ENCODE measurements around the gene COL4A6.
"Not testable (repeated sequence)": the region's sequence is repeated elsewhere in the genome, so short reads cannot be mapped to it uniquely, and the experiment has no call there.

Gene COL4A6

GRCh38 chrX:108438110-108438623 is at the start of gene COL4A6:
Gene COL4A6, minus strand, starts transcription at chrX:108438422. Its CDS starts 226 bp downstream, at chrX:108438196.
- no peak for DNase-seq (ENCODE audit: low read depth)

GRCh38 chrX:108485960-108486359 is 47.7 kb upstream of the COL4A6 start:
- no peak for DNase-seq (ENCODE audit: low read depth)

DNA sequence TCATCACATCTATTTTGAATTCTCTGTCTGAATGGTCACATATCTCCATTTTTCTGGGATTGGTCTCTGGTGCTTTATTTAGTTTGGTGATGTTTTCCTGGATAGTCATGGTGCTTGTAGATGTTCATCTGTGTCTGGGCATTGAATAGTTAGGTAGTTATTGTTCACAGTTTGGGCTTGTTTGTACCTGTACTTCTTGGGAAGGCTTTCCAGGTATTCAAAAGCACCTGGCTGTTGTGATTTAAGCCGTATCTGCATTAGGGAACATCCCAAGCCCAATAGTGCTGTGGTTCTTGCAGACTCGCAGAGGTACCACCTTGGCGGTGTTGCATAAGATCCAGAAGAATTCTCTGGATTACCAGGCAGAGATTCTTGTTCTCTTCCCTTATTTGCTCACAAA is 46.0 kb upstream of the COL4A6 start:
- DNase-seq (ENCODE audit: low read depth): no peak

- DNase-seq (ENCODE audit: low read depth): not testable (repeated sequence)
These were observed 43.3 kb upstream of the COL4A6 start for GRCh38 chrX:108481528-108481927.

DNA sequence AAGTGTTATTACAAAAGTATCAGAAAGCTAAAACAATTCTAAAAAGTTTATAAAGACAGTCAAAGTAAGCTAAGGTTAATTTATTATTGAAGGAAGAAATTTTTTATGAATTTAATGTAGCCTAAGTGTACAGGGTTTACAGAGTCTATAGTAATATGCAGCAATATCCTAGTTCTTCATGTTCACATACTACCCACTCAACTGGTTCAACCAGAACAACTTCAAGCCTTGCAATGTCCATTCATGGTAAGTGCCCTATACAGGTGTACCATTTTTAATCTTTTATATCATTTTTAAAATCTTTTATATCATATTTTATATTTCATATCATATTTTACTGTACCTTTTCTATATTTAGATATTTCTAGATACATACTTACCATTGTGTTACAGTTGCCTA is 35.8 kb upstream of the COL4A6 start:
- DNase-seq (ENCODE audit: low read depth): no peak

- DNase-seq (ENCODE audit: low read depth): no peak
These were observed 30.3 kb upstream of the COL4A6 start for GRCh38 chrX:108468486-108468885.

DNA sequence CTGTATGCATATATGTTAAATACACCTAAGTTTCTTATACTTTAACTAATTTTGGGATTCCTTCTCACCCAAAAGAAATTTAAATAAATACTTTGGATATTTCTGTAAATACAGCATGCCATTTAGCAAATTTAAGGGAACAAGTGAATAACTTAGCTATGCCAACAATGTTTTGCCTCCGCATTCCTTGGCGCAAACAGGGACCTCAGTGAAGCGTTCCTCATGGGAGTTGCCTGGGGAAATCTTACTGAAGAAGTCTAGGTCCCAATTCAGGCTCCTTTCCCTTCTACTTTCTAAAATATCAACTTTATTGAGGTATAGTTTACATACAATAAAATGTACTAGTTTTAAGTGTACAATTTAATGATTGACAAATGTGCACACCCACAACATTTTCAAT is 26.4 kb upstream of the COL4A6 start:
- DNase-seq (ENCODE audit: low read depth): no peak

DNA sequence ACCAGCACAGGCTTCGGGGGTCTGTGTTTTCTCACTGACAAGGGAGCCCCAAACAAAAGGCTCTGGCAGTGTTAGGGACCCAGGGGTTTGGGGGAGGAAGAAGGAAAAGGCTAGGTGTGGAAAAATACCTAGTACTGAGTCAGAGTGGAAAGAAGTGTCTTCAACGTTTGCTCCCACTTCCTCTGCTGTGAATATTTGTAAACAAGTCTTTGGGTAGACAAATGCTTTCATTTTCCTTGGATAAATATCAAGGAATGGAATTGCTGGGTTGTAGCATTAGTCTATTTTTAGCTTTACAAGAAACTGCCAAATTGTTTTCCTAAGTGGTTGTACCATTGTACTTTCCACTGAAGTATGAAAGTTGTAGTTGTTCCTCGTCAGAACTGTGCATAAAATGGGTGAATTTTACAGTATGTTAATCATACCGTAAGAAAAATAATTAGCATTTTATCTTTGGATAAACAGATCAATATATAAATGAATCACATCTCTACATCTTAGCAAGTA is 18.8 kb upstream of the COL4A6 start:
- no peak for DNase-seq (ENCODE audit: low read depth)

- DNase-seq (ENCODE audit: low read depth): no peak
These were observed 15.6 kb upstream of the COL4A6 start for GRCh38 chrX:108453841-108454240.

GRCh38 chrX:108447303-108447702 is 9.1 kb upstream of the COL4A6 start:
- DNase-seq (ENCODE audit: low read depth): no peak

GRCh38 chrX:108442901-108443464 is 4.8 kb upstream of the COL4A6 start:
- no peak for DNase-seq (ENCODE audit: low read depth)

DNA sequence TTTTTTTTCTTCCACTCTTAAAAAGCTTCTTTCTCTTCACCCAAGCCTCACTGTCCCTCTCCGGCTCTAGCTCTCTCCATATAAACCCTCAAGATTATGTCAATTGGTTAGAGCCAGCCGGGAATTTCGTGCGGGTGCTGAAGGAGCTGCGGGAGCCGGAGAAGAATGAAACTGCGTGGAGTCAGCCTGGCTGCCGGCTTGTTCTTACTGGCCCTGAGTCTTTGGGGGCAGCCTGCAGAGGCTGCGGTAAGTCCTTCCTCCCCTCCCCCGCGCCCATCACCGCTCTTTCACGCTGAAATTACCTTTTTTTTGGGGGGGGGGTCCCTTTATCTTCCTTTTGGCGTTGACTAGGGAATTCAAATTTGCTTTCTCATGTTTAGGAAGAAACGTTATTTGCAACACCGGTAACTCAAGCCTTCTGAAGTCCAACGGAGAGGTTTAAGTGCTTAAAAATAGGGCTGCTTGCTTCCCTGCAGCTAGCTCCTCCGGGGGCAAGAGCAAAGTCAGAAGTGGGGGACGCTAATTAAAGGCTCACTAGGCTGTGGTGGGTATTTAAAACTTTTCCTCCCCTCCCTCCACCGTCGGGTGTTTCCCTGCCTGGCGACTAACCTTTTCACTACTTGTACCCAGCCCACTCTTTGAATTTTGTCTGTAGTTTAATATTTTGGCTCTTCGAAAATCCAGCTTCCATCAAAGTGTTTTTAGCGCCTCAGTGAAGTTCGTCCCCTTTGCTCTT is 1.9 kb upstream of the COL4A6 start:
- DNase-seq (ENCODE audit: low read depth): no peak

- DNase-seq (ENCODE audit: low read depth): no peak
These were observed 1.3 kb upstream of the COL4A6 start, which contains the start of gene COL4A5 for GRCh38 chrX:108439426-108439942. Gene COL4A5, plus strand, starts transcription at chrX:108439838. Its CDS starts 288 bp downstream, at chrX:108440126.

GRCh38 chrX:108437349-108438109 is 693 bp downstream of the COL4A6 start:
- no peak for DNase-seq (ENCODE audit: low read depth)

DNA sequence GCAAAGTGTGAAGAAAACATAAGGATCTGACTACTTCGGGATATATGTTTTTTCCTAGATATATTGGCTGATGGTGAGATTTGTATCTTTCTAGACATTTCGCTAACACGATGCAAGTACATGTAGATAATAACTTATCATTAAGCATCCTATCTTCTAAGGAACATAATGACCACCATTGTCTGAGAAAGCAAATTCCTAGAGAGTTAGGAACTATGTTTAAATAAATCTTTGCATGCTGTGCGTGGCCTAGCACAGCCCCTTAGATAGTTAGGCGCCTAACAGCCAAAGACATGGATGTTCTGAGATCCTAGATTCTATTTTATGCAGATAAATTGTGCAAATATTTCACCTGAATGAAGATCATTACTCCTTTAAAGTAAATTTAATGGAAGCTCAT is 3.0 kb downstream of the COL4A6 start:
- DNase-seq (ENCODE audit: low read depth): no peak

- no peak for DNase-seq (ENCODE audit: low read depth)
These were observed 12.0 kb downstream of the COL4A6 start for GRCh38 chrX:108426262-108426661.

- DNase-seq (ENCODE audit: low read depth): no peak
These were observed 17.7 kb downstream of the COL4A6 start for GRCh38 chrX:108420481-108420880.

GRCh38 chrX:108419401-108419800 is 18.8 kb downstream of the COL4A6 start:
- no peak for DNase-seq (ENCODE audit: low read depth)

DNA sequence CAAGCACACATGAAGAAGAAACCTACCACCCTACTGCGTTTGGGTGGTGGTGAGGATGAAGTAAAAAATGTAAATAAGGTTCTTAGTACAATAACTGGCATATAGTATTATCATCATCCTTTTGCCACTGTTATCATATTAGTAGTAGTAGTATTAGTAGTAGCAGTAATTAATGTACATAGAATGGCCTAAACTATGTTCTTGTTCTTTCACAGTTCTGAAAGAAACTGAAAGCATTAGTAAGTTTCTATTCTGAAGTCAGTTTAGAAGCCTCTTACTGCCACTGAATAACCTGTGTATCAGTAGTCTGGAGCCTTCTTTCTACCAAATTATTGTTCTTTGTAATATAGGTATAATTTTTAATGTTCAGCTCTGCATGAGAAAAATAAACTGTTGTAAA is 21.0 kb downstream of the COL4A6 start:
- no peak for DNase-seq (ENCODE audit: low read depth)

DNA sequence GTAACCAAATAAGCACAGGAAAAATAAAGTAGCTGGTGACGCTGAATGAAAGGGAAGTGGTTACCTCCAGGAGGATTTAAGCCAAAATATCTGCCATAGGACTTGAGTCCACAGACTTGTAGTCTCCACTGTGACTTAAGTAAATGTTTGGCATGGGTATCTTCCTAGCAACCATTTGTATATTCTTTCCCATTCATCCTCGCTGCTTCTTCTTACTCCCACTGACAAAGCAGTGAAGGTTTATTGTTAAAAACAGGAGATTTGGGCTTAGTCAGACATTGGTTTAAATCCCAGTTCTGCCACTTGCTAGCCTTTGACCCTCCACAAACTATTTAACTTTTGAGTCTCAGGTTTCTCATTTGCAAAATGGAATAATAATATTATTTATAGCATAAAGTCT is 22.3 kb downstream of the COL4A6 start:
- DNase-seq (ENCODE audit: low read depth): no peak

GRCh38 chrX:108415146-108415545 is 23.1 kb downstream of the COL4A6 start:
- no peak for DNase-seq (ENCODE audit: low read depth)

DNA sequence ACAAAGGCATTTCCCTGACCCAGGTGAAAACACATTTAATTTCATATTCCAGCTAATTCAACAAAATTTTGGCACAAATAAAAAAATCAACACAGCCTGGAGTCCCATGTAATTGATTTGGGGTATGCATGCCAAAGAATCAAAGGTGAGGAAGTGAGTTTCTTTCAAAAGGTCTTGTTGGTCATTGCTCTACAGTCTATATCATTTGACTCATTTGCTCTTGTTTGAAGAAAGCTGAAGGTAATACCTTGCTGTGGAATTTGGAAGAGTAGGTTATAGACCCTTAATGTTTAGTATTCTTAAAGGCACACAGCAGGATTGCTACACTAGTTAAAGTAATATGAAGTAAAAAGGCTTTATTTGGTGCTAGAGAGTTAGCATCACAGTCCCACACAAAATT is 25.4 kb downstream of the COL4A6 start:
- no peak for DNase-seq (ENCODE audit: low read depth)

Data from GM04503 (cell line).